ENCODE results near the gene RGL1.

DNA sequence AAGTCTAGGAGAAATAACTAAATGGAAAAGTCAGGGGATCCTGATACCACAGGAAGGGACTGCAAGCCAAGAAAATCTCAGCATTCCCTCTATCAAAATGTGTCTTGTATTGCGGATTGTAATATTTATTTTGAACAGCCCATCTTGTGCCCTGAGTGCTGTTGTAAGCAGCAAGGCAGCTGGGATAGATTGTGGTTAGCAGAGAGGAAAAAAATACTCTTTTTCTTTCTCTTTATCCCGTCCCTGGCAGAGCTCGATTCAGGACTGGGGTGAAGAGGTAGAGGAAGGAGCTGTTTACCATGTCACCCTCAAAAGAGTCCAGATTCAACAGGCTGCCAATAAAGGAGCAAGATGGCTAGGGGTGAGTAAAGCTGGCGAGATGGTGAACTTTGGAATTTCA lies 1.2 kb downstream of the RGL1 start:
- TF ChIP-seq POLR2AphosphoS5 (IDR thresholded peaks at IDR 0.05), result no peak
- TF ChIP-seq, protein P1, sequence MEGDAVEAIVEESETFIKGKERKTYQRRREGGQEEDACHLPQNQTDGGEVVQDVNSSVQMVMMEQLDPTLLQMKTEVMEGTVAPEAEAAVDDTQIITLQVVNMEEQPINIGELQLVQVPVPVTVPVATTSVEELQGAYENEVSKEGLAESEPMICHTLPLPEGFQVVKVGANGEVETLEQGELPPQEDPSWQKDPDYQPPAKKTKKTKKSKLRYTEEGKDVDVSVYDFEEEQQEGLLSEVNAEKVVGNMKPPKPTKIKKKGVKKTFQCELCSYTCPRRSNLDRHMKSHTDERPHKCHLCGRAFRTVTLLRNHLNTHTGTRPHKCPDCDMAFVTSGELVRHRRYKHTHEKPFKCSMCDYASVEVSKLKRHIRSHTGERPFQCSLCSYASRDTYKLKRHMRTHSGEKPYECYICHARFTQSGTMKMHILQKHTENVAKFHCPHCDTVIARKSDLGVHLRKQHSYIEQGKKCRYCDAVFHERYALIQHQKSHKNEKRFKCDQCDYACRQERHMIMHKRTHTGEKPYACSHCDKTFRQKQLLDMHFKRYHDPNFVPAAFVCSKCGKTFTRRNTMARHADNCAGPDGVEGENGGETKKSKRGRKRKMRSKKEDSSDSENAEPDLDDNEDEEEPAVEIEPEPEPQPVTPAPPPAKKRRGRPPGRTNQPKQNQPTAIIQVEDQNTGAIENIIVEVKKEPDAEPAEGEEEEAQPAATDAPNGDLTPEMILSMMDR (IDR thresholded peaks at IDR 0.05), result no peak
- TF ChIP-seq POLR2A (IDR thresholded peaks at IDR 0.05), result no peak
